ENCODE results near the gene FYN. TPM values are rescaled to one million over a fixed set of nuclear protein-coding genes. Genes with fewer than 3 reads are reported as not detected.

The FYN gene
- total RNA-seq, 1 experiment from 2014 or later, result 18.5 TPM

GRCh38 chr6:111866857-111867256 lies 6.4 kb downstream of the FYN start:
- no TSS peak for BruUV-seq (replicated peaks)
- DNase-seq (ENCODE audit: low read depth, low spot score), result no peak
- ChIA-PET RAD21 (ENCODE audit: low non-redundant PET in 1 of 2, low total read pairs in 2 of 2, uncharacterized antibody in 2 of 2, unreplicated experiment in 2 of 2) (no interaction called here), CTCF (no interaction called here), POLR2A (no interaction called here)
- Histone ChIP-seq H3K9me3 (ENCODE audit: control insufficient read depth in 1 of 2, insufficient read depth in 1 of 2, low read depth in 1 of 2, low read length in 2 of 2) (no peaks in the 10 kb centered on the region), H3K4me1 (ENCODE audit: control insufficient read depth in 1 of 2, insufficient read depth in 2 of 2, low read length in 2 of 2) (peaks cover 2% of the 10 kb centered on the region in 2 experiments; a peak in 2 of 4 replicates), H3K9me2 (ENCODE audit: insufficient read depth) (no peaks in the 10 kb centered on the region), H2AFZ (ENCODE audit: low read depth, low read length, poor library complexity, severe bottlenecking) (no peak overlapping the region), H3K4me3 (replicated peaks in 1 of 2; ENCODE audit: low read depth in 1 of 2, low read length in 2 of 2) (no peak overlapping the region), H3K79me2 (ENCODE audit: insufficient read depth, low read length) (no peaks in the 10 kb centered on the region), H3K9ac (ENCODE audit: low read length) (no peak overlapping the region), H3K27ac (ENCODE audit: low read depth, low read length) (no peak overlapping the region), H3K36me3 (ENCODE audit: control insufficient read depth in 1 of 2, insufficient read depth in 2 of 2, low read length in 2 of 2) (no peaks in the 10 kb centered on the region), H4K20me1 (ENCODE audit: insufficient read depth) (no peaks in the 10 kb centered on the region), H3K27me3 (ENCODE audit: insufficient read depth, low read length) (no peaks in the 10 kb centered on the region), H3K4me2 (ENCODE audit: low read length) (no peak overlapping the region)
- TF ChIP-seq EZH2 (IDR thresholded peaks at IDR 0.05) (no peak), SP1 (IDR thresholded peaks at IDR 0.05; ENCODE audit: low read depth) (no peak), EZH2phosphoT487 (IDR thresholded peaks at IDR 0.05; ENCODE audit: borderline replicate concordance) (no peak), YY1 (IDR thresholded peaks at IDR 0.05; ENCODE audit: extremely low read depth, insufficient replicate concordance, low read depth, low read length) (no peak), JUND (IDR thresholded peaks at IDR 0.05) (no peak), ZFX (IDR thresholded peaks at IDR 0.05) (no peak), ZNF274 (IDR thresholded peaks at IDR 0.05; ENCODE audit: low read depth, low read length) (no peak), CEBPB (IDR thresholded peaks at IDR 0.05; ENCODE audit: low read depth) (no peak), MAX (IDR thresholded peaks at IDR 0.05) (no peak), EGR1 (IDR thresholded peaks at IDR 0.05; ENCODE audit: low read depth) (no peak), TCF7L2 (IDR thresholded peaks at IDR 0.05; ENCODE audit: borderline replicate concordance, extremely low read depth, insufficient read depth, insufficient read length) (no peak), SRF (IDR thresholded peaks at IDR 0.05; ENCODE audit: low read depth) (no peak), POLR2A (IDR thresholded peaks at IDR 0.05; ENCODE audit: borderline replicate concordance, extremely low read depth, insufficient read depth, insufficient read length) (no peak)
- TF ChIP-seq, protein P1, sequence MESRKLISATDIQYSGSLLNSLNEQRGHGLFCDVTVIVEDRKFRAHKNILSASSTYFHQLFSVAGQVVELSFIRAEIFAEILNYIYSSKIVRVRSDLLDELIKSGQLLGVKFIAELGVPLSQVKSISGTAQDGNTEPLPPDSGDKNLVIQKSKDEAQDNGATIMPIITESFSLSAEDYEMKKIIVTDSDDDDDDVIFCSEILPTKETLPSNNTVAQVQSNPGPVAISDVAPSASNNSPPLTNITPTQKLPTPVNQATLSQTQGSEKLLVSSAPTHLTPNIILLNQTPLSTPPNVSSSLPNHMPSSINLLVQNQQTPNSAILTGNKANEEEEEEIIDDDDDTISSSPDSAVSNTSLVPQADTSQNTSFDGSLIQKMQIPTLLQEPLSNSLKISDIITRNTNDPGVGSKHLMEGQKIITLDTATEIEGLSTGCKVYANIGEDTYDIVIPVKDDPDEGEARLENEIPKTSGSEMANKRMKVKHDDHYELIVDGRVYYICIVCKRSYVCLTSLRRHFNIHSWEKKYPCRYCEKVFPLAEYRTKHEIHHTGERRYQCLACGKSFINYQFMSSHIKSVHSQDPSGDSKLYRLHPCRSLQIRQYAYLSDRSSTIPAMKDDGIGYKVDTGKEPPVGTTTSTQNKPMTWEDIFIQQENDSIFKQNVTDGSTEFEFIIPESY (IDR thresholded peaks at IDR 0.05; ENCODE audit: extremely low read depth, insufficient replicate concordance, low read length), result no peak
- TF ChIP-seq, protein P2, sequence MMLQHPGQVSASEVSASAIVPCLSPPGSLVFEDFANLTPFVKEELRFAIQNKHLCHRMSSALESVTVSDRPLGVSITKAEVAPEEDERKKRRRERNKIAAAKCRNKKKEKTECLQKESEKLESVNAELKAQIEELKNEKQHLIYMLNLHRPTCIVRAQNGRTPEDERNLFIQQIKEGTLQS (IDR thresholded peaks at IDR 0.05), result no peak
- no peak for ATAC-seq
- intact Hi-C loops (cut with micrococcal nuclease), result no loop called here
